Panc1 (cell line): Measurements from ENCODE around the gene TENM3. TPM values are rescaled to one million over a fixed set of nuclear protein-coding genes. Genes with fewer than 3 reads are reported as not detected.

ENCODE experiments used
- ATAC-seq: fragments of 200-7000 bp; cut with Tn5 transposase; 2 replicates; pipeline ENCODE4 v1.9.1; 2020; ENCODE audit warnings: mild to moderate bottlenecking, moderate library complexity
- BruUV-seq: library from RNA; stranded (reverse); fragments of 400-500 nt; replicated peaks from 2 replicates; lab custom pipeline; 2021; lab: Mats Ljungman, UMichigan
- CTCF ChIA-PET: fragments of 300-600 bp; sonication (Branson Sonifier 250); formaldehyde crosslinking; loops from one replicate; lab custom pipeline; 2022; ENCODE audit warnings: antibody characterized with exemption; lab: Charles Lee
- POLR2A ChIA-PET: fragments of 300-600 bp; sonication (Branson Sonifier 250); formaldehyde crosslinking; loops from one replicate; lab custom pipeline; 2022; ENCODE audit warnings: antibody characterized with exemption; lab: Charles Lee
- DNase-seq: peaks from one replicate; pipeline ENCODE4 v3.0.0-alpha.2; 2010; ENCODE audit warnings: low read depth, low spot score
- H3K27ac ChIP-seq: 2 replicates; pipeline ENCODE4 v1.5.1; 2011; ENCODE audit warnings: mild to moderate bottlenecking, low read length, inconsistent platforms
- H3K27me3 ChIP-seq: fragments of 200-500 bp; sonication (Bioruptor generic); 2 replicates; pipeline ENCODE4 v1.6.0; 2014; ENCODE audit warnings: low read length, inconsistent platforms; ENCODE audit not compliant: control insufficient read depth, insufficient read depth
- H3K36me3 ChIP-seq: fragments of 200-500 bp; sonication (Bioruptor generic); 2 replicates; pipeline ENCODE4 v1.5.1; 2014; ENCODE audit warnings: inconsistent platforms, mild to moderate bottlenecking, low read length, moderate library complexity; ENCODE audit not compliant: control insufficient read depth, insufficient read depth
- H3K4me1 ChIP-seq: 2 replicates; pipeline ENCODE4 v1.5.1; 2011; ENCODE audit warnings: inconsistent platforms, mild to moderate bottlenecking, low read length, moderate library complexity; ENCODE audit not compliant: control insufficient read depth, insufficient read depth
- H3K4me3 ChIP-seq, 2 experiments: 2 replicates each; pipeline ENCODE4 v1.5.1; 2011 to 2012; ENCODE audit warnings: low read depth in 2 of 2, low read length in 2 of 2, mild to moderate bottlenecking in 2 of 2, inconsistent platforms in 1 of 2, moderate library complexity in 1 of 2
- H3K9me3 ChIP-seq: fragments of 200-500 bp; sonication (Bioruptor generic); 2 replicates; pipeline ENCODE4 v1.5.1; 2014; ENCODE audit warnings: low read depth, mild to moderate bottlenecking, inconsistent platforms, low read length, moderate library complexity; ENCODE audit not compliant: control insufficient read depth, insufficient read depth
- CTCF ChIP-seq: fragments of 450-650 bp; IDR thresholded peaks from 2 replicates; pipeline ENCODE4 v1.5.1; 2017; ENCODE audit warnings: mild to moderate bottlenecking
- POLR2AphosphoS5 ChIP-seq: IDR thresholded peaks from 2 replicates; pipeline ENCODE4 v1.6.1; 2012; ENCODE audit warnings: mild to moderate bottlenecking, low read depth, low read length, moderate library complexity
- SIN3A ChIP-seq: IDR thresholded peaks from 2 replicates; pipeline ENCODE4 v1.6.1; 2012; ENCODE audit warnings: low read depth, mild to moderate bottlenecking, low read length, moderate library complexity, borderline replicate concordance; ENCODE audit not compliant: insufficient read depth
- TCF7L2 ChIP-seq: IDR thresholded peaks from 2 replicates; pipeline ENCODE4 v1.6.1; 2011; ENCODE audit warnings: mild to moderate bottlenecking, low read depth, low read length, inconsistent platforms
- in situ Hi-C: cut with HindIII; loops from 2 replicates; pipeline ENCODE4 v1.10.0; 2016; ENCODE audit warnings: low sequenced_read_pairs, low pct_unique_long_range_greater_than_20kb
- intact Hi-C: fragments of 100-400 bp; cut with micrococcal nuclease; formaldehyde crosslinking; loops from one replicate; pipeline ENCODE4 v1.10.0; 2022; ENCODE audit not compliant: unreplicated experiment
- total RNA-seq: library from RNA; stranded (reverse); gene quantifications from one replicate; pipeline ENCODE4 v1.2.1, GENCODE V29; 2021; ENCODE audit not compliant: unreplicated experiment
- TF ChIP-seq, protein P1 (sequence below), 2 experiments: IDR thresholded peaks; 2 replicates each; pipeline ENCODE4 v1.6.1; 2011 to 2012; ENCODE audit warnings: low read depth in 2 of 2, control low read depth in 1 of 2, low read length in 1 of 2, mild to moderate bottlenecking in 1 of 2, moderate library complexity in 1 of 2; ENCODE audit not compliant: insufficient read depth in 1 of 2

The TENM3 gene
- total RNA-seq, 1 experiment from 2014 or later = 0.95 TPM

GRCh38 chr4:182768838-182769237, 525.6 kb downstream of the TENM3 start:
- no TSS peak for BruUV-seq
- Histone ChIP-seq H3K4me3 (no peak overlapping the region), H3K4me1 (no peaks in the 10 kb centered on the region), H3K27ac (no peak overlapping the region), H3K9me3 (no peaks in the 10 kb centered on the region), H3K36me3 (no peaks in the 10 kb centered on the region), H3K27me3 (no peaks in the 10 kb centered on the region)
- in situ Hi-C loops (no loop called here), intact Hi-C loops (no loop called here)
- DNase-seq = no peak
- no peak for ATAC-seq
- TF ChIP-seq POLR2AphosphoS5 (no peak), TCF7L2 (no peak), CTCF (no peak), SIN3A (no peak)
- TF ChIP-seq, protein P1, sequence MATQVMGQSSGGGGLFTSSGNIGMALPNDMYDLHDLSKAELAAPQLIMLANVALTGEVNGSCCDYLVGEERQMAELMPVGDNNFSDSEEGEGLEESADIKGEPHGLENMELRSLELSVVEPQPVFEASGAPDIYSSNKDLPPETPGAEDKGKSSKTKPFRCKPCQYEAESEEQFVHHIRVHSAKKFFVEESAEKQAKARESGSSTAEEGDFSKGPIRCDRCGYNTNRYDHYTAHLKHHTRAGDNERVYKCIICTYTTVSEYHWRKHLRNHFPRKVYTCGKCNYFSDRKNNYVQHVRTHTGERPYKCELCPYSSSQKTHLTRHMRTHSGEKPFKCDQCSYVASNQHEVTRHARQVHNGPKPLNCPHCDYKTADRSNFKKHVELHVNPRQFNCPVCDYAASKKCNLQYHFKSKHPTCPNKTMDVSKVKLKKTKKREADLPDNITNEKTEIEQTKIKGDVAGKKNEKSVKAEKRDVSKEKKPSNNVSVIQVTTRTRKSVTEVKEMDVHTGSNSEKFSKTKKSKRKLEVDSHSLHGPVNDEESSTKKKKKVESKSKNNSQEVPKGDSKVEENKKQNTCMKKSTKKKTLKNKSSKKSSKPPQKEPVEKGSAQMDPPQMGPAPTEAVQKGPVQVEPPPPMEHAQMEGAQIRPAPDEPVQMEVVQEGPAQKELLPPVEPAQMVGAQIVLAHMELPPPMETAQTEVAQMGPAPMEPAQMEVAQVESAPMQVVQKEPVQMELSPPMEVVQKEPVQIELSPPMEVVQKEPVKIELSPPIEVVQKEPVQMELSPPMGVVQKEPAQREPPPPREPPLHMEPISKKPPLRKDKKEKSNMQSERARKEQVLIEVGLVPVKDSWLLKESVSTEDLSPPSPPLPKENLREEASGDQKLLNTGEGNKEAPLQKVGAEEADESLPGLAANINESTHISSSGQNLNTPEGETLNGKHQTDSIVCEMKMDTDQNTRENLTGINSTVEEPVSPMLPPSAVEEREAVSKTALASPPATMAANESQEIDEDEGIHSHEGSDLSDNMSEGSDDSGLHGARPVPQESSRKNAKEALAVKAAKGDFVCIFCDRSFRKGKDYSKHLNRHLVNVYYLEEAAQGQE (IDR thresholded peaks at IDR 0.05; ENCODE audit: insufficient read depth in 1 of 2, low read depth in 2 of 2, low read length in 1 of 2) = no peak
- ChIA-PET POLR2A (interaction anchor here (0.5 kb wide), 1 partner anchor 44 kb away, joined by 4 read pairs; no protein-coding TSS in a partner anchor), CTCF (no interaction called here)

GRCh38 chr4:182770259-182770995, 527.2 kb downstream of the TENM3 start:
- no peak for TF ChIP-seq SIN3A
- TF ChIP-seq CTCF = no peak
- H3K27ac ChIP-seq = no peak overlapping the region
- CTCF ChIA-PET = no interaction called here
- H3K4me3 ChIP-seq = no peak overlapping the region
- no peaks in the 10 kb centered on the region for H3K36me3 ChIP-seq
- H3K4me1 ChIP-seq = no peaks in the 10 kb centered on the region
- intact Hi-C loops = no loop called here
- POLR2A ChIA-PET = no interaction called here
- no peaks in the 10 kb centered on the region for H3K27me3 ChIP-seq
- in situ Hi-C loops = no loop called here
- H3K9me3 ChIP-seq = no peaks in the 10 kb centered on the region
- DNase-seq = no peak
- BruUV-seq = no TSS peak
- ATAC-seq = no peak
